Osteocyte (in vitro differentiated cells): ENCODE data around the gene DTD1. TPM values are rescaled to one million over a fixed set of nuclear protein-coding genes. Genes with fewer than 3 reads are reported as not detected.

Experiments used
- DNase-seq: peaks from one replicate; pipeline ENCODE4 v3.0.0; 2021; ENCODE audit warnings: mixed read lengths; ENCODE audit not compliant: unreplicated experiment; ENCODE audit errors: extremely low spot score
- H3K27ac Mint-ChIP-seq: one replicate; pipeline ENCODE4 v1.8.0; 2021; ENCODE audit warnings: mild to moderate bottlenecking, mixed read lengths; ENCODE audit not compliant: unreplicated experiment
- H3K27me3 Mint-ChIP-seq: one replicate; pipeline ENCODE4 v1.8.0; 2021; ENCODE audit warnings: mixed read lengths; ENCODE audit not compliant: unreplicated experiment
- H3K36me3 Mint-ChIP-seq: one replicate; pipeline ENCODE4 v1.8.0; 2021; ENCODE audit warnings: mixed read lengths; ENCODE audit not compliant: unreplicated experiment
- H3K4me1 Mint-ChIP-seq: one replicate; pipeline ENCODE4 v1.8.0; 2021; ENCODE audit warnings: mixed read lengths; ENCODE audit not compliant: unreplicated experiment
- H3K4me3 Mint-ChIP-seq: one replicate; pipeline ENCODE4 v1.8.0; 2021; ENCODE audit warnings: mild to moderate bottlenecking, moderate library complexity, mixed read lengths; ENCODE audit not compliant: unreplicated experiment
- H3K9me3 Mint-ChIP-seq: one replicate; pipeline ENCODE4 v1.8.0; 2021; ENCODE audit warnings: mixed read lengths; ENCODE audit not compliant: unreplicated experiment
- total RNA-seq: library from RNA; stranded (reverse); gene quantifications from 2 replicates; pipeline ENCODE4 v1.2.1, GENCODE V29; 2021
- TF ChIP-seq, protein P1 (sequence below): fragments of 200-600 bp; sonication (generic); IDR thresholded peaks from 2 replicates; pipeline ENCODE4 v1.5.0; 2021; ENCODE audit warnings: antibody characterized with exemption, mild to moderate bottlenecking, moderate library complexity

Gene DTD1
- total RNA-seq, 1 donor from 2014 or later: 26.2 TPM

DNA sequence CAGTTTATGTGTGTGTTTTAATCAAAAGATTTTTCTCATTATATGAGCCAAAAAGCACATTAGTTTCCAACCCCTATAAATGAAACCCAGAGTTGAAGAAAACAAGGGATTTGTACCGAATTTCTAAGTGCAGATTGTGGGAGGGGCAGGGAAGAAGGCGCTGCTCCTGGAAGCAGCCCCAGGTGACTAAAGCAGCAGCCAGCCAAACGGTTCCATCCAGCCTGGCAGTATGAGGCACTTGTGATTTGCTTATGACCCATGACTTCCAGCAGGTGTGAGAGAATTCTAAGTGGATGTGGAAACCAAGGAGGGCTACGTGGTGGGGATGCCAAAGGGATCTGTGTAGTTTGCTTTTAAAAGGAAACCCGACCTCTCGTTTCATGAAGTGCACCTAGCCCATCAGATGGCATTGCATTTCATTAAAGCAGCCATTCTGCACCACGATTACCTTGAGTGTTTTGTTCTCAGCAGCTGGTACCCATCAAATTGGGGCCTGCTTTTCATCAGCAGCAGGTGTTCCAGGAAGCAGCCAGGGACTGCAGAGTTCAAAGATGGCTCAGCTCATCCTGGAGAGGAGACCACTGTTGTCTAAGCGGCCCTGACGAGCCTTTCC, 79.1 kb downstream of the DTD1 start:
- Mint-ChIP-seq H3K4me3 (no peak overlapping the region), H3K36me3 (no peaks in the 10 kb centered on the region), H3K27ac (no peak overlapping the region), H3K9me3 (no peaks in the 10 kb centered on the region), H3K27me3 (no peaks in the 10 kb centered on the region), H3K4me1 (no peaks in the 10 kb centered on the region)
- TF ChIP-seq, protein P1, sequence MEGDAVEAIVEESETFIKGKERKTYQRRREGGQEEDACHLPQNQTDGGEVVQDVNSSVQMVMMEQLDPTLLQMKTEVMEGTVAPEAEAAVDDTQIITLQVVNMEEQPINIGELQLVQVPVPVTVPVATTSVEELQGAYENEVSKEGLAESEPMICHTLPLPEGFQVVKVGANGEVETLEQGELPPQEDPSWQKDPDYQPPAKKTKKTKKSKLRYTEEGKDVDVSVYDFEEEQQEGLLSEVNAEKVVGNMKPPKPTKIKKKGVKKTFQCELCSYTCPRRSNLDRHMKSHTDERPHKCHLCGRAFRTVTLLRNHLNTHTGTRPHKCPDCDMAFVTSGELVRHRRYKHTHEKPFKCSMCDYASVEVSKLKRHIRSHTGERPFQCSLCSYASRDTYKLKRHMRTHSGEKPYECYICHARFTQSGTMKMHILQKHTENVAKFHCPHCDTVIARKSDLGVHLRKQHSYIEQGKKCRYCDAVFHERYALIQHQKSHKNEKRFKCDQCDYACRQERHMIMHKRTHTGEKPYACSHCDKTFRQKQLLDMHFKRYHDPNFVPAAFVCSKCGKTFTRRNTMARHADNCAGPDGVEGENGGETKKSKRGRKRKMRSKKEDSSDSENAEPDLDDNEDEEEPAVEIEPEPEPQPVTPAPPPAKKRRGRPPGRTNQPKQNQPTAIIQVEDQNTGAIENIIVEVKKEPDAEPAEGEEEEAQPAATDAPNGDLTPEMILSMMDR: no peak
- DNase-seq: no peak

DNA sequence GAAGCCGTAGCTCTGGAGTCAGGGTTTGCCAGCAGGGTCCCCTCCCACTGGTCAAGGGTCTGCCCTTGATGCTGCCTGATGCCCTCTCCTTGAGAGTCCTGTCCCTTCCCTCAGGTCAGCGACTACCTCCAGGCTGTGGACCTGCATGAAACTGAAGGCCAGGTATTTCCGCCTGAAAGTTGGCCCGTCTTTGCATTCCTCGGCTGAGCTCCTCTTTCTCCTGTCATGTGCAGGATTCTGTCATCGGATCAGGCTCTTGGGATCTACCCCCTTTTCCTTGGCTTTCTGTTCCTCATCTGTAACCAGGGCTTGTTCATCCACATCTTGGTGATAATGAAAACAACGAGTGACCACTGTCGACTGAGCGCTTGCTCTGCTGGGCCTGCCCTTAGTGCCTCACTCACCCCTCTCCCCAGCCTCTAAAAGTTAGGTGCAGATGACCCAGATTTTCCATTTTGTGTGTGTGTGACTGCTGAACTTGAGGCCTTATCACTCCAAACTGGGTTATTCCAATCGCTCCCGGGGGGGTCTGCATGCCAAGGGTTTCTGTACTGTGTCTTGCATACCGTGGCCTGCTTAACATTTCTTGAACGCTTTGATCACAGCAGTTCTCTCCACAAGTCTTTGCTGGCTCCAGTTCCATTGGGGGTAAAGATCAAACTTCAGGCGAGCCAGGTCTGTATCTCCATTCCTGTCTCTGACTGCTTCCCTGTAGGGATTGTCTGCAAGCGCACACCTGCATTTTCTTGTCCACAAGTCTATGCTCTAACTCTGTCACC, 81.6 kb downstream of the DTD1 start:
- Mint-ChIP-seq H3K4me3 (no peak overlapping the region), H3K27me3 (no peaks in the 10 kb centered on the region), H3K9me3 (no peaks in the 10 kb centered on the region), H3K36me3 (no peaks in the 10 kb centered on the region), H3K27ac (no peak overlapping the region), H3K4me1 (no peaks in the 10 kb centered on the region)
- DNase-seq: no peak
- TF ChIP-seq, protein P1: no peak

DNA sequence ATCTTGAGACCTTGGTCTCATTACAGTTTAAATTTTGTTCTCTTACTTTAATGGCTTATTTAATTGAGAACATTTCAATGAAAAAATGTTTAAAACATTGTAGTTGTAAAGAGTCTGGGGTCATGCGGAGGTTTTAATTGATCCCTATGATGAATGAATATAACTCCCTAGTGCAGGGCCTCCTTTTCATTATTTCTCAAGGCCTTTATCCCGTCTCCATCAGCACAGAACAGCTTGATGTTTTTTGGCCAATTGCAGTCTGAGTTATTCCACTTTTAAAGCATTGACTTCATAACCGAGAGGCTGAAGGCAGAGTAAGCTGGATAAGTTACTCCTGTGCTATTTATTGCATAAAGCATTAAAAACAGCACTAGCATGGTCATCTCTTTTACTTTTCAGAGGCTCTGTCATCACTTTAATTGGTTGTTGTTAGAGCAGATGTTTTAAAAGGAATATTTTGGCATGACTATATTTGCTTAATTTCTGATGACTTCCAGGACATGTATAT, 83.4 kb downstream of the DTD1 start:
- Mint-ChIP-seq H3K4me1 (no peaks in the 10 kb centered on the region), H3K27ac (no peak overlapping the region), H3K9me3 (no peaks in the 10 kb centered on the region), H3K36me3 (no peaks in the 10 kb centered on the region), H3K4me3 (no peak overlapping the region), H3K27me3 (no peaks in the 10 kb centered on the region)
- TF ChIP-seq, protein P1: no peak
- no peak for DNase-seq

DNA sequence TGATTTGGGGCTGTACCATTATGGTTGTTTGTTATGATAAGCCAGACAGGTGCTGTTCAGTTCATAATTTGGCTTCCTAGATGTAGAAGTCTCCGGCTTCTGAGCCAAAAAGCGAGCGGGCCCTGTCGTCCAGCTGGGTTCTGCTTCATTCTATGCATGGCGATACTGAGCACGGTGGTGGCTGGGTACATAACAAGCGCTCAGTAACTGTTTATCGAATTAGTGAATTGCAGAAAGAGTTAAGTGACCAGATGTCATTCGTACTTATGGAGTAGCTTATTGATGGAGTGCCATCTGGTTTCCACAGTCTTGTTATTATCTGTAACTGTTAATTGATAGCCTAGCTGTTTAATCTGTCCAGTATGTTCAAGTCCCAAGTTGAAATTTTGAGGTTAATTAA, 85.0 kb downstream of the DTD1 start:
- DNase-seq: no peak
- H3K27me3 Mint-ChIP-seq: no peaks in the 10 kb centered on the region
- TF ChIP-seq, protein P1: no peak
- H3K4me1 Mint-ChIP-seq: no peaks in the 10 kb centered on the region
- no peaks in the 10 kb centered on the region for H3K36me3 Mint-ChIP-seq
- no peaks in the 10 kb centered on the region for H3K9me3 Mint-ChIP-seq
- H3K27ac Mint-ChIP-seq: no peak overlapping the region
- H3K4me3 Mint-ChIP-seq: no peak overlapping the region

DNA sequence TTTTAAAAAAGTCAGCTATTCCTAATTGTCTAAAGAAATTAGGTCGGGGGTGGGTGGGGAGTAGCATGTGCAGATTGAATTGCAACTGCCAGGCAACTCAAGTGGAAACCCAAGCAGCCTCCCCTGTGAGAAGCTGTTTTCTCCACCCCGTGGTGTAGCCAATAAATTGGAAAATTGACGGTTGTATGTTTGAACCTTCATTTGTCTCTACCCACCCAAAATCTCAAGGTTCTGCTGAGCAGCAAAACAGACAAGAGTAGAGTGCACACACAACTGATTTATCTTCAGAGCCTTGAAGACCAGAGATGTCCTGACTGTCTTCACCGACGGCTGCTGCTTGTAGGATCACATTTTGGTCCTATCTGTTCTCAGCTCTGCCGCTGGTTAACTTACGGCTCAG, 88.5 kb downstream of the DTD1 start:
- H3K27ac Mint-ChIP-seq: no peak overlapping the region
- H3K4me1 Mint-ChIP-seq: no peaks in the 10 kb centered on the region
- no peak for DNase-seq
- no peaks in the 10 kb centered on the region for H3K27me3 Mint-ChIP-seq
- H3K9me3 Mint-ChIP-seq: no peaks in the 10 kb centered on the region
- TF ChIP-seq, protein P1: no peak
- no peaks in the 10 kb centered on the region for H3K36me3 Mint-ChIP-seq
- H3K4me3 Mint-ChIP-seq: no peak overlapping the region
